ENCODE measurements around the gene GLRX5.

- TF ChIP-seq CTCF (IDR thresholded peaks at IDR 0.05) (no peak), EZH2phosphoT487 (IDR thresholded peaks at IDR 0.05) (no peak), EZH2 (IDR thresholded peaks at IDR 0.05) (no peak)
Measured at GRCh38 chr14:95502381-95502950, 32.4 kb upstream of the GLRX5 start.

All from neural progenitor cell (in vitro differentiated cells).